Common myeloid progenitor, CD34-positive (primary cell): ENCODE results near the gene PEMT.
A peak's percentile ranks its signal among the peaks of the same experiment; 100 is the strongest.

ENCODE experiments used
- CTCF ChIA-PET: fragments of 350-600 bp; sonication (Branson Sonifier 250); formaldehyde crosslinking; loops from one replicate; lab custom pipeline; 2021; ENCODE audit warnings: antibody characterized with exemption; lab: Charles Lee
- POLR2A ChIA-PET: fragments of 350-600 bp; sonication (Branson Sonifier 250); formaldehyde crosslinking; loops from one replicate; lab custom pipeline; 2021; ENCODE audit warnings: antibody characterized with exemption; lab: Charles Lee
- DNase-seq, 3 donors: peaks; one replicate each; pipeline versions ENCODE4 v3.0.0 to v3.0.0-alpha.2; 2013
- H3K27ac ChIP-seq, 2 experiments: 1 replicate in 1 of 2; 2 replicates in 1 of 2; pipeline ENCODE4 v1.7.0; 2013; ENCODE audit warnings: inconsistent platforms in 2 of 2, low read length in 2 of 2, mild to moderate bottlenecking in 2 of 2, low read depth in 1 of 2, moderate library complexity in 1 of 2; ENCODE audit not compliant: severe bottlenecking in 2 of 2, insufficient read depth in 1 of 2, poor library complexity in 1 of 2
- H3K27me3 ChIP-seq, 5 experiments: replicated peaks in 2 of 5; 1 replicate in 3 of 5; 2 replicates in 2 of 5; pipeline versions ENCODE4 v1.6.1 to v1.7.0; 2013; ENCODE audit warnings: low read length in 4 of 5, mild to moderate bottlenecking in 2 of 5, moderate library complexity in 2 of 5, inconsistent platforms in 1 of 5; ENCODE audit not compliant: insufficient read depth in 5 of 5, control insufficient read depth in 4 of 5
- H3K36me3 ChIP-seq, 4 experiments: 1 replicate in 2 of 4; 2 replicates in 2 of 4; pipeline versions ENCODE4 v1.6.1 to v1.7.0; 2013; ENCODE audit warnings: low read length in 3 of 4, control low read depth in 1 of 4, mild to moderate bottlenecking in 1 of 4; ENCODE audit not compliant: control insufficient read depth in 4 of 4, insufficient read depth in 4 of 4
- H3K4me1 ChIP-seq, 4 experiments: 1 replicate in 3 of 4; 2 replicates in 1 of 4; pipeline versions ENCODE4 v1.6.1 to v1.7.1; 2013; ENCODE audit warnings: low read length in 3 of 4, mild to moderate bottlenecking in 3 of 4, control low read depth in 1 of 4, inconsistent platforms in 1 of 4, moderate library complexity in 1 of 4; ENCODE audit not compliant: control insufficient read depth in 4 of 4, insufficient read depth in 4 of 4; ENCODE audit errors: control extremely low read depth in 1 of 4
- H3K4me3 ChIP-seq, 7 experiments: 1 replicate in 4 of 7; 2 replicates in 3 of 7; pipeline versions ENCODE4 v1.5.1 to v1.7.0; 2013; ENCODE audit warnings: mild to moderate bottlenecking in 7 of 7, low read length in 6 of 7, moderate library complexity in 6 of 7, inconsistent platforms in 2 of 7, low read depth in 2 of 7, control low read depth in 1 of 7; ENCODE audit not compliant: insufficient read depth in 4 of 7, control insufficient read depth in 1 of 7; ENCODE audit errors: extremely low read depth in 1 of 7
- H3K9me3 ChIP-seq, 5 experiments: 1 replicate in 4 of 5; 2 replicates in 1 of 5; pipeline versions ENCODE4 v1.6.1 to v1.7.1; 2013; ENCODE audit warnings: low read length in 4 of 5, mild to moderate bottlenecking in 2 of 5, inconsistent platforms in 1 of 5, low read depth in 1 of 5, moderate library complexity in 1 of 5; ENCODE audit not compliant: control insufficient read depth in 4 of 5, insufficient read depth in 2 of 5; ENCODE audit errors: control extremely low read depth in 1 of 5
- WGBS: methylation state at CpG from one replicate; pipeline ENCODE4 v1.1.5; 2013; ENCODE audit not compliant: insufficient coverage; 5-methylcytosine and 5-hydroxymethylcytosine counted together

The PEMT gene

DNA sequence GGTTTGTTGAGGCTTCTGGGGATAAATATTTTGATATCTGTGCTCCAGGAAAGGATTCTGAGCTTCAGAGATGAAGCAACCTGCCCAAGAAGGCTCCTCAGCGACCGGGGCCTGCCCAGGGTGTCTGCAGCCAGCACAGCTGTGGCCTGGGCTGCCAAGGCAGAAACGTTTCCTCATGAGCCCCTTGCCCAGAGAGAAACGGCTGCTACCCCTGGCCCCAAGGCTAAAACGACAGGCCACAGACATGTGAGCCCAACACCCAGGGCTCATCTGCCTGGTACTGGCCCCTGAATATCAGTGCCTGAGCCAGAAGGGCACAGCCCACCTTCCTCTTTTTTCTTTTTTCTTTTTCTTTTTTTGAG is 49.9 kb downstream of the PEMT start:
- DNase-seq, result no peak
- CTCF ChIA-PET, result interaction anchor here (0.7 to 0.9 kb wide), 2 partner anchors 99 to 187 kb away, joined by 3 read pairs; no protein-coding TSS in a partner anchor
- H3K27ac ChIP-seq, result no peak overlapping the region
- H3K27me3 ChIP-seq, result no peaks in the 10 kb centered on the region
- POLR2A ChIA-PET, result interaction anchor here (1.5 kb wide), 1 partner anchor 45 kb away, joined by 3 read pairs; the partner anchor contains the start of gene RASD1
- peaks cover 0 to 12% (median under 1%) of the 10 kb centered on the region in 4 experiments for H3K4me1 ChIP-seq
- H3K4me3 ChIP-seq, result no peak overlapping the region
- H3K9me3 ChIP-seq, result no peaks in the 10 kb centered on the region
- WGBS, result 86% methylated on average over 5 of the region's 5 CpGs
- peaks cover 0 to 3% (median 1%) of the 10 kb centered on the region in 4 experiments for H3K36me3 ChIP-seq

DNA sequence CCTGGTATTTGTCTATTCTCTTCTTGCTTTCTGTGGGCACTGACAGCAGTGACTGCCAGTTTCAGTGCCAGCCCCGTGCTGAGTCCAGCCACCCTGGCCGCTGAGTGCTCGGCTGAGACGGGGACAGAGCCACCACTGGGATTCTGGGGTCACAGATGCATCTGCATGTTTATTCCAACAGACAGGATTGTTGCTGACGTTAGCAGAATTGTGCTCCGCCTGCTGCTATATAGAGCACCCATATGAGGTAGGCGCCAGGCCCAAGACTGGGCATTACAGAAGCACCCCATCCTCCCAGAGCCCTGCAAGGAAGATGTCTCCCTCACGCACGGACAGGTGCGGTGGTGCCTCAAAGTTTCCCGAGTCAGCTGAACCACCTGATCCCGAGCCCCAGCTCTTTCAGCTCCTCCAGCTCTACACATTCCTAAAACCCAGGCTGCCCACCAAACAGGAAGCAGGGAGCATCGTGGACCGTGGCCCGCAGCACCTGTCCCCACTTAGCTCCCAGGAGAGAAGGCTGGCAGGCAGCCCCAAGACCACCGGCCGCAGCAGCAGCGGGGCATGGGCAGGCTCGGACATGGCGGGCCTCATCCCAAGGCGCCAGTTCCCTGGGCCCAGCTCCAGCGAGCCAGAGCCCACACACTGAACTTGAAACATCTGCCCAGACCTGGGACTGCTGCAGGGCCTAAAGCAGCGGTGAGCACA is 50.4 kb downstream of the PEMT start:
- DNase-seq, result no peak
- POLR2A ChIA-PET, result no interaction called here
- peaks cover 0 to 12% (median under 1%) of the 10 kb centered on the region in 4 experiments for H3K4me1 ChIP-seq

DNA sequence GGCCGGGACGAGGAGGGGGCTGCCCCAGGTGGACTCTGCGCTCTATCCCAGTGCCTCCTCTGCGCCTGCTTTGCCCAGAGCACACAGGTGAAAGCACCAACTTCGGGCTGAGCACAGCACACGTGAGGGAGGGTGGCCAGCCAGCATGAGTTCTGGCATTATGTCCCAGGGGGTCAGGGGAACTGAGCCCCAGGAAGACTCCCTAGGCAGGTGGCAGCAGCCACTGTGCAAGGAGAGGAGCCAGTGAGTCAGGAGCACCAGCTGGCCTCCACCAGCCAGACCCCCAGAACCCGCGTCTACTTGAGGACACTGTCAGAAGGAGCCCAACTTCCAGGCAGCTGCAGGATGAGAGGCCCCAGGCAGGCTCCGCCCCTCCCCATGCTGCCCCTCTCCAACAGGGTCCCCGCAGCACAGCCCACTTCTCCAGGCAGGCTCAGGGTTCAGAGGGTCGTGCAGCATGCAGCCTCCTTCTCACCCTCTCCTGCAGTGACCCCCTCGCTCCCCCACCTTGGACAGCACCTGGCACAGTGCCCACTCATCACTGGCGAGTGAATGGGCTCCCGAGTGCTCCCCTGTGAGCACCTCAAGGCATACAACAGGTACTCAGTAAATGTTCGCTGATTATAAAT is 51.1 kb downstream of the PEMT start:
- H3K36me3 ChIP-seq, result peaks cover 0 to 2% (median 0%) of the 10 kb centered on the region in 4 experiments
- 94% methylated on average over 13 of the region's 15 CpGs for WGBS
- no peaks in the 10 kb centered on the region for H3K27me3 ChIP-seq
- POLR2A ChIA-PET, result no interaction called here
- DNase-seq, result no peak
- H3K4me1 ChIP-seq, result peaks cover 0 to 12% (median under 1%) of the 10 kb centered on the region in 4 experiments
- CTCF ChIA-PET, result no interaction called here
- no peak overlapping the region for H3K4me3 ChIP-seq
- no peaks in the 10 kb centered on the region for H3K9me3 ChIP-seq
- H3K27ac ChIP-seq, result no peak overlapping the region

More for the DNA sequence above, 50.4 kb downstream of the PEMT start:
- 95% methylated on average over 14 of the region's 23 CpGs for WGBS
- peaks cover 0 to 2% (median 0%) of the 10 kb centered on the region in 4 experiments for H3K36me3 ChIP-seq
- no peaks in the 10 kb centered on the region for H3K9me3 ChIP-seq
- CTCF ChIA-PET, result no interaction called here
- H3K27ac ChIP-seq, result no peak overlapping the region
- no peaks in the 10 kb centered on the region for H3K27me3 ChIP-seq
- H3K4me3 ChIP-seq, result no peak overlapping the region

DNA sequence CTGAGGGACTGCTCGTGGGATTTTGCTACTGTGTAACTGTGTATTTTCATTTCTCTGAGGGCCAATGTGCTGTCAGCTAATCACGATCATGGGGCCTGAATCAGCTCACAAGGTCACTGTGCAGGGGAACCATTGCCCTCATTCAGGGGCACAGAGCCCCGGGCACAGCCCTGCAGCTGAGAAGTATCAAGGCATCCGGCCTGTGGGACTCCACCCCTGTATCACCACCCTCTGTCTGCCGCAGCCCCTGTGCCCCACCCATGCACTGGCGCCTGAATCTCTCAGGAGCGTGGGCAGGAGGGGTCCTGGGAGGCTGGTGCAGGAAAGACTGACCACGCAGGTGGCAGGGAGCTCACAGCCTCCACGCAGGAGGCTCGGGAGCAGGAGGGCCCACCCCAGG is 51.9 kb downstream of the PEMT start:
- POLR2A ChIA-PET, result no interaction called here
- no peaks in the 10 kb centered on the region for H3K27me3 ChIP-seq
- peaks cover 0 to 2% (median 0%) of the 10 kb centered on the region in 4 experiments for H3K36me3 ChIP-seq
- DNase-seq, result no peak
- CTCF ChIA-PET, result no interaction called here
- no peak overlapping the region for H3K27ac ChIP-seq
- H3K4me3 ChIP-seq, result no peak overlapping the region
- no peaks in the 10 kb centered on the region for H3K9me3 ChIP-seq
- H3K4me1 ChIP-seq, result peaks cover 0 to 12% (median under 1%) of the 10 kb centered on the region in 4 experiments
- 94% methylated on average over 9 of the region's 10 CpGs for whole genome bisulfite sequencing

DNA sequence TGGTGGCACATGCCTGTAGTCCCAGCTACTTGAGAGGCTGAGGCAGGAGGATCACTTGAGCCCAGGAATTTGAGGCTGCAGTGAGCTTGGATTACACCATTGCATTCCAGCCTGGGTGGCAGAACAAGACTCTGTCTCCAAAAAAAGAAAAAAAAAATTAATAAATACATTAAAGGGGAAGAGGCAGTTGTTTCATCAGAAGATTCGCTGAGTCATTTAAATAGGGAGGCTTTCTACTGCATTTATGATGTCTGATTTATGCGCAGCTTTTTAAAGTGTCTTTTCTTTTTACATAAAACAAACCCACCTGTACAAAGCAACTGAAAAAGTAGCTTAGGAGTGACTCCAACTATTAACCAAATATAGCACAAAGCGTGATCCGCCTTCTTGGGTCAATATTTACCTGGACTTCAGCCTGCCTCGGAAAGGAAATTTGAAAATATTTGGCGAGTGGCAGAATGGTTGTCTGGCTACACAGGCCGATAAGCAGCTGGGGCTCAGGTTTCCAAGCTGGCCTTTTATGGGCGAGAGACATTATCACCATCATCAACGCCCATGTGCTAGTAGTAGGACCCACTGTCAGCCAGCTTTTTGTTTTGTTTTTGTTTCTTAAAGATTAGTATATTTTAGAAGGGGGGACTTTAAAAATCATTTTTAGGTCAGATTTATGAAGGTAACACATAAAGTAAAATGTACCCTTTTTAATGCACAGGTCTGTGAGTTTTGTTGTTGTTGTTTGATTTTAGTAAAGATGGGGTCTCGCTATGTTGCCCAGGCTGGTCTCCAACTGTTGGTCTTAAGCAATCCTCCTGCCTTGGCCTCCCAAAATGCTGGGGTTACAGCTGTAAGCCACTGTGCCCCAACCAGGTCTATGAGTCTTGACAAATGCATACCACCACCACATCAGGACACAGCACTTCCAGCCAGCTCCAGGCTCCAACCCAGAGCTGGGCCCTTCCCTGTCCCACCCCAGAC is 52.8 kb downstream of the PEMT start:
- H3K9me3 ChIP-seq, result no peaks in the 10 kb centered on the region
- H3K27ac ChIP-seq, result no peak overlapping the region
- 94% methylated on average over 7 of the region's 10 CpGs for WGBS
- H3K36me3 ChIP-seq, result no peaks in the 10 kb centered on the region
- peaks cover 0 to 12% (median under 1%) of the 10 kb centered on the region in 4 experiments for H3K4me1 ChIP-seq
- DNase-seq, result peak; percentile 4 to 56 (median 39)
- CTCF ChIA-PET, result interaction anchor here (1.2 kb wide), 1 partner anchor 29 kb away, joined by 4 read pairs; no protein-coding TSS in a partner anchor
- no peak overlapping the region for H3K4me3 ChIP-seq
- H3K27me3 ChIP-seq, result no peaks in the 10 kb centered on the region
- POLR2A ChIA-PET, result no interaction called here

DNA sequence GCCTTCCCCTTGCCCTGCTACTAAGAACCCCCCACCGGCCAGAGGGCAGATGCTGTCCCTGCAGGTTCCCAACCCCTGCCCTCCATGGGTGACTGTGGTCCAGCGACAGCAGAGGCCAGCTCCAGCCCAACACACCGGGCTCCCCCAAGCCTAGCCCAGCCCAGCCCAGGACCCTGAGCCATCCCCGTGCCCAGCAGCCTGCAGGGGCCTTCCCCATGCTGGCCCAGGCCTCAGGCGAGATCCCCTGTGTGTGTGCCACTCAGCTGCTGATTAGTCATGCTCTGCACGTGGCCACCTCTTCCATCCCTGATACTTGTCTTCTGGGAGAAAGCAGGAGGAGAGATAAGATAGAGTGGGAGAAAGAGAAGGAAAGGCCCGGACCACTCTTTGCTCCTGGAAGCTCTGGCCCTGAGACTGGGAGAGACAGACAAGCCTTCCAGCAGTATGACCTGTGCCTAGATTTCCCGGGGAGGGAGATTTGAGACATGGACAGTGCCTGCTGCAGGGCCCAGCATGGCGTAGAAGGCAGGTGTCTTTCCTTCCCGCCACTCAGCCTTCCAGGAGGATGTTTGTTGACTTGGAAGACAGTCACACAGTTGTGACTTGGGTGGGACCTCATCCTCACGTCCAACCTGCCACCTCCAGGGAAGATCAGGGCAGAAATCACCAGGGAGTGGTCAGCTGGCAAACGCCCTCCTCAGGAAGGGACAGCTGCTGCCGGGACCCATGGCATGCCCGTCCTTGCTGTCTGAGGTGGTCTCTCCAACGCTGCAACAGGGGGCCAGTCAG is 54.0 kb downstream of the PEMT start:
- Histone ChIP-seq H3K9me3 (no peaks in the 10 kb centered on the region), H3K4me3 (no peak overlapping the region), H3K27me3 (no peaks in the 10 kb centered on the region), H3K27ac (no peak overlapping the region), H3K36me3 (no peaks in the 10 kb centered on the region), H3K4me1 (peaks cover 0 to 16% (median under 1%) of the 10 kb centered on the region in 4 experiments)
- no peak for DNase-seq
- 97% methylated on average over 11 of the region's 15 CpGs for WGBS
- POLR2A ChIA-PET, result no interaction called here
- CTCF ChIA-PET, result no interaction called here
